Fibroblast of lung (primary cell): ENCODE measurements around the gene TEDDM1.

Experiments
- EZH2 ChIP-seq: IDR thresholded peaks from 2 replicates; pipeline ENCODE4 v1.5.1; 2012; ENCODE audit warnings: low read length, control low read depth, mild to moderate bottlenecking; ENCODE audit errors: missing control alignments
- TF ChIP-seq, protein P1 (sequence below), 2 donors: IDR thresholded peaks in 1 of 2; conservative IDR thresholded peaks in 1 of 2; 1 replicate in 1 of 2; 2 replicates in 1 of 2; pipeline ENCODE4 v1.5.1; 2011 to 2012; ENCODE audit warnings: low read length in 2 of 2, control low read depth in 1 of 2, inconsistent platforms in 1 of 2, low read depth in 1 of 2, mild to moderate bottlenecking in 1 of 2

DNA sequence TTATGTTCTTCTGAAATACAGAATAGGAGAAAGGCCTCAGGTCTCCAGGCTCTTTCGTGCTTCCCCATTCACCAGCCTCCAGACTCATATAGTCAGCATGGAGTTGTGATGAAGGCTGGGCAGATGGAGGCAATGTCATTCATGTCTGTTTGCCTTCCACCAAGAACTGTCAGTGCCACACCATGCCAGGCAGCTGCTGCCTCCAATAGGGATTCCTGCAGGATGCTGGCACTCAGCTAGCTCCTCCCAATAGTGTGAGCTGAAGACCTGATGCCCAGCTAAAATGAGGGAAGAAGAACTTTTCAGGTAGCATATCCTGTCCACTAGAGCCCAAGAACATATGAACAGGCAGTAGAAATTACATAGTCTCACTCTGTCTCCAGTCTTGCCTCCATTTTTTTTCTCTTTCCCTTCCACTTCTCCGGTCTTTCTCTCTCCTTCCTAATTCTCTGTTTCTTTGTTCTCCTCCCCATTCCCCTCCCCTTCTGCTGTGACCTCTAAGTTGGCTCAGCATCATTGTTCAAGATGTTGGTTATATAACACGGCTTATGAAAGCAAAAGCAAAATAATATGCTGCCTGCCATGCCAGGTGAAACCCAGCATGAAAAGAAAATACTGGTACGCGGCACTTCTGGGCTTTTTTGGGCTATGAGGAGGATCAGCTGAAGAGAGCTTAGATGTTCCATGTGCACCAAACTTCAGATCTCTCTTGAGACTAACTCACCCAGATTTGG is 26.2 kb downstream of the TEDDM1 start:
- TF ChIP-seq, protein P1, sequence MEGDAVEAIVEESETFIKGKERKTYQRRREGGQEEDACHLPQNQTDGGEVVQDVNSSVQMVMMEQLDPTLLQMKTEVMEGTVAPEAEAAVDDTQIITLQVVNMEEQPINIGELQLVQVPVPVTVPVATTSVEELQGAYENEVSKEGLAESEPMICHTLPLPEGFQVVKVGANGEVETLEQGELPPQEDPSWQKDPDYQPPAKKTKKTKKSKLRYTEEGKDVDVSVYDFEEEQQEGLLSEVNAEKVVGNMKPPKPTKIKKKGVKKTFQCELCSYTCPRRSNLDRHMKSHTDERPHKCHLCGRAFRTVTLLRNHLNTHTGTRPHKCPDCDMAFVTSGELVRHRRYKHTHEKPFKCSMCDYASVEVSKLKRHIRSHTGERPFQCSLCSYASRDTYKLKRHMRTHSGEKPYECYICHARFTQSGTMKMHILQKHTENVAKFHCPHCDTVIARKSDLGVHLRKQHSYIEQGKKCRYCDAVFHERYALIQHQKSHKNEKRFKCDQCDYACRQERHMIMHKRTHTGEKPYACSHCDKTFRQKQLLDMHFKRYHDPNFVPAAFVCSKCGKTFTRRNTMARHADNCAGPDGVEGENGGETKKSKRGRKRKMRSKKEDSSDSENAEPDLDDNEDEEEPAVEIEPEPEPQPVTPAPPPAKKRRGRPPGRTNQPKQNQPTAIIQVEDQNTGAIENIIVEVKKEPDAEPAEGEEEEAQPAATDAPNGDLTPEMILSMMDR (conservative IDR thresholded peaks at IDR 0.05 in 1 of 2, IDR thresholded peaks at IDR 0.05 in 1 of 2; ENCODE audit: low read depth in 1 of 2, low read length in 2 of 2) = no peak
- TF ChIP-seq EZH2 = no peak
